Neuron (in vitro differentiated cells): ENCODE results near the gene ALDH4A1.

Experiments used
- H2AFZ ChIP-seq: one replicate; pipeline ENCODE4 v1.6.1; 2013; ENCODE audit warnings: low read depth, mild to moderate bottlenecking, inconsistent platforms, low read length, moderate library complexity
- H3K27me3 ChIP-seq: one replicate; pipeline ENCODE4 v1.6.1; 2013; ENCODE audit warnings: low read length; ENCODE audit not compliant: insufficient read depth
- H3K36me3 ChIP-seq: one replicate; pipeline ENCODE4 v1.6.1; 2013; ENCODE audit warnings: low read length; ENCODE audit not compliant: insufficient read depth
- H3K4me1 ChIP-seq: one replicate; pipeline ENCODE4 v1.6.1; 2013; ENCODE audit warnings: low read length; ENCODE audit not compliant: insufficient read depth
- H3K4me3 ChIP-seq: 2 replicates; pipeline ENCODE4 v1.5.1; 2013; ENCODE audit warnings: mild to moderate bottlenecking, low read length, moderate library complexity
- H3K9me3 ChIP-seq: one replicate; pipeline ENCODE4 v1.6.1; 2013; ENCODE audit warnings: low read length

Gene ALDH4A1

GRCh38 chr1:18934205-18935000 lies 32.0 kb upstream of the ALDH4A1 start:
- Histone ChIP-seq H3K36me3 (no peaks in the 10 kb centered on the region), H3K4me3 (no peak overlapping the region)

GRCh38 chr1:18932879-18933278 lies 30.5 kb upstream of the ALDH4A1 start:
- Histone ChIP-seq H3K4me1 (peaks cover 5% of the 10 kb centered on the region), H3K27me3 (no peaks in the 10 kb centered on the region), H3K36me3 (no peaks in the 10 kb centered on the region), H2AFZ (no peak overlapping the region), H3K4me3 (no peak overlapping the region), H3K9me3 (no peaks in the 10 kb centered on the region)

More at GRCh38 chr1:18934205-18935000, 32.0 kb upstream of the ALDH4A1 start:
- Histone ChIP-seq H2AFZ (no peak overlapping the region), H3K9me3 (no peaks in the 10 kb centered on the region), H3K4me1 (peaks cover 7% of the 10 kb centered on the region), H3K27me3 (no peaks in the 10 kb centered on the region)

GRCh38 chr1:18932387-18932786 lies 30.0 kb upstream of the ALDH4A1 start:
- Histone ChIP-seq H3K4me1 (peaks cover 5% of the 10 kb centered on the region), H3K4me3 (no peak overlapping the region), H3K27me3 (no peaks in the 10 kb centered on the region)

GRCh38 chr1:18931730-18932129 lies 29.4 kb upstream of the ALDH4A1 start:
- Histone ChIP-seq H3K36me3 (no peaks in the 10 kb centered on the region), H3K27me3 (no peaks in the 10 kb centered on the region), H3K9me3 (no peaks in the 10 kb centered on the region), H3K4me3 (no peak overlapping the region), H3K4me1 (peaks cover 5% of the 10 kb centered on the region), H2AFZ (no peak overlapping the region)

More at GRCh38 chr1:18932387-18932786, 30.0 kb upstream of the ALDH4A1 start:
- Histone ChIP-seq H3K9me3 (no peaks in the 10 kb centered on the region), H2AFZ (no peak overlapping the region), H3K36me3 (no peaks in the 10 kb centered on the region)

DNA sequence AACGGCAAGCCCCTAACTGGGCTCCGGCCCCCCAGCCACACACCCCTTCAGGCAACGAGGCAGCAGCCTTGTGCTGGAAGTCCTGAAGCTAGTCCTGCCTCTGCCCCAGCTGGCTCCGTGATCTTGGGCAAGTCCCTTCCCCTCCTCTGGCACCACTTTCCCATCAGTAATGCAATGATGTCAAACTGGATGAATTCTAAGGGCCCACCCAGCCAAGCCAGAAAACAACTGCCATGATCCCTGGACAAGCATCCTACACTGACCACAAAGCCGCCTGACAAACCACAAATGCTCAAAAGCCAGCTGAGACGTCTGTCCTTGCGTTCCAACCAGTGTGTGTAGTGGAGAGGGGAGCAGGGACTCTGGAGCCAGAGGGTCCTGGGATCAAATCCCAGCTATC lies 27.3 kb upstream of the ALDH4A1 start:
- Histone ChIP-seq H3K4me3 (no peak overlapping the region), H3K27me3 (no peaks in the 10 kb centered on the region), H3K9me3 (no peaks in the 10 kb centered on the region), H2AFZ (no peak overlapping the region), H3K4me1 (peaks cover 5% of the 10 kb centered on the region), H3K36me3 (no peaks in the 10 kb centered on the region)

GRCh38 chr1:18928985-18929384 lies 26.6 kb upstream of the ALDH4A1 start:
- H3K4me3 ChIP-seq: no peak overlapping the region
- H2AFZ ChIP-seq: no peak overlapping the region
- no peaks in the 10 kb centered on the region for H3K27me3 ChIP-seq
- H3K4me1 ChIP-seq: peaks cover 8% of the 10 kb centered on the region
- H3K36me3 ChIP-seq: no peaks in the 10 kb centered on the region
- H3K9me3 ChIP-seq: no peaks in the 10 kb centered on the region

GRCh38 chr1:18928406-18928805 lies 26.1 kb upstream of the ALDH4A1 start:
- Histone ChIP-seq H3K27me3 (no peaks in the 10 kb centered on the region), H2AFZ (no peak overlapping the region), H3K9me3 (no peaks in the 10 kb centered on the region), H3K36me3 (no peaks in the 10 kb centered on the region), H3K4me3 (no peak overlapping the region), H3K4me1 (peaks cover 13% of the 10 kb centered on the region)

DNA sequence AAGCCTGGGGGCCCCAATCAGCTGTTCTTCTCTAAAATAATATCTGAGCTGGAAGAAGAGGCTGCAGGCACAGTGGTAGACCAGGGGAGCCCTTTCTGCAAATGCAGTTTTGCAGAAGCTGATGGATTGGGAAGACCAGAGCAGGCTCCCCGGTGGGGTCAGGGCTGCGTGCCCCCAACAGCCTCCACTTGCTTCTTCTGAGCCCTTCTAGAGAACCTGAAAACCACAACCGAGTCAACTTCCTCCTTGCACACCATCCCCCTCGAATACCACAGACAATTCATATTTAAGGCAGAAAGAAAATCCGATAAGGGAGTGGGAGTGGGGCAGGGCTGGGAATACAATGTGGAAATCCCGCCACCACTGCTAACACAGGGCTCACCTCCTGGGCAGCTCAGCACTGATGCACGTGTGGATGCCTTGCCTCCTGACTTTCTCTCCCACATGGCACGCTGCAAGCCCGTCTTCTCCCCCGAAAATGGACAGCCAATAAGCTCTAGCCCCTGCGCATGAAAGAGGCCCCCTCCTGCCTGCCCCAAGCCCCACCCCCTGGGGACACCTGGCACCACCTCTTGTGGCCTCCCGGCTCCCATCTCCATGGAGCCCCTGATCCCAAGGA lies 25.4 kb upstream of the ALDH4A1 start:
- Histone ChIP-seq H2AFZ (no peak overlapping the region), H3K4me3 (no peak overlapping the region), H3K36me3 (no peaks in the 10 kb centered on the region), H3K9me3 (no peaks in the 10 kb centered on the region), H3K27me3 (no peaks in the 10 kb centered on the region), H3K4me1 (peaks cover 20% of the 10 kb centered on the region)

DNA sequence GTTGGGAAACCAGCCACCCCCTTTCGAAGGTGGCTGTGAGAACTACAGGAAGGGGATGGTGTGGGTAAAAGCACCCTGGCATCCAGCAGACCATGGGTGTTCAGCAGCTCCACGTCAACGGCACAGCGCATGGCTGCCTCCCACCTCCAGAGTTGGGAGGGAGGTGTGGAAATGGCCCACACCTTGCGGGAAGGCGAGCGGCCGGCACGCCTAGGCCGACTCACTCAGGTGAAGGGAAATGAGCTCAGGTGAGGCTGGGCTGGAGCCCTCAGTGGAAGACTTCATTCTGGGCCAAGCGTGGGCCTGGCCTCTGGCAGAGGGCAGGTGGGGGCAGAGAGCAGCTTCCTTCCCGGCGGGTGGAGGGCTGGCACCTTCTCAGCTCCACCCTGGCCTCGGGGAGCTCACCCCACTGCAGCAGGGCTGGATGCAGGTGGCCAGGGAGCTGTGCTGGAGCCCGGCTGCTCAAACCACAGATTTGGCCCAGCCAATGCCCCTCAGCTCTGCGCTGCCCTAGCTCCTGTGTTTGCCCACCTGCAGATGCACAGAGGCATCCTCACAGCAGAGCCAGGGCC lies 24.8 kb upstream of the ALDH4A1 start:
- Histone ChIP-seq H3K4me3 (no peak overlapping the region), H3K9me3 (no peaks in the 10 kb centered on the region), H3K27me3 (no peaks in the 10 kb centered on the region), H3K36me3 (no peaks in the 10 kb centered on the region), H3K4me1 (peaks cover 26% of the 10 kb centered on the region), H2AFZ (no peak overlapping the region)

- Histone ChIP-seq H2AFZ (no peak overlapping the region), H3K27me3 (no peaks in the 10 kb centered on the region), H3K9me3 (no peaks in the 10 kb centered on the region), H3K4me1 (peaks cover 26% of the 10 kb centered on the region), H3K4me3 (no peak overlapping the region), H3K36me3 (no peaks in the 10 kb centered on the region)
Measured at GRCh38 chr1:18926315-18927081, 24.1 kb upstream of the ALDH4A1 start.

DNA sequence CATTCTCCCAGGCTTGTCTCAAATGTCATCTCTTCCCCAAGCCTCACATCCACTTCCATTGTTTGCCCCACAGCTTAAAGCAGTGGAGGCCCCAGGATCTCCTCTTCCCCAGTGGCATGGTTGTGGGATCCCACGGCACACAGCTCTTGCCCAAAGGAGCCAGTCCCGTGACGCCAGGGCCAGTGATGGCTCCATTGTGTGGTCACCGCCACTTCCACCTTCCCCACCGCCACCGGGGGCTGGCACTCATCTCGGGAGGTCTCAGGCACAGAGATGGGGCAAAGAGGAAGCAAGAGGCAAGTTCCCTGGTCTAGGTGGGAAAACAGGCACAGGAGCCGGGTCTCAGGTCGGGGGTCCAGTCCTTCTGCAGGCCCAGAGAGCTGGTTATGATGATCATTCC lies 22.9 kb upstream of the ALDH4A1 start:
- no peak overlapping the region for H2AFZ ChIP-seq
- no peaks in the 10 kb centered on the region for H3K27me3 ChIP-seq
- peaks cover 26% of the 10 kb centered on the region for H3K4me1 ChIP-seq
- H3K36me3 ChIP-seq: no peaks in the 10 kb centered on the region
- H3K9me3 ChIP-seq: no peaks in the 10 kb centered on the region
- no peak overlapping the region for H3K4me3 ChIP-seq

DNA sequence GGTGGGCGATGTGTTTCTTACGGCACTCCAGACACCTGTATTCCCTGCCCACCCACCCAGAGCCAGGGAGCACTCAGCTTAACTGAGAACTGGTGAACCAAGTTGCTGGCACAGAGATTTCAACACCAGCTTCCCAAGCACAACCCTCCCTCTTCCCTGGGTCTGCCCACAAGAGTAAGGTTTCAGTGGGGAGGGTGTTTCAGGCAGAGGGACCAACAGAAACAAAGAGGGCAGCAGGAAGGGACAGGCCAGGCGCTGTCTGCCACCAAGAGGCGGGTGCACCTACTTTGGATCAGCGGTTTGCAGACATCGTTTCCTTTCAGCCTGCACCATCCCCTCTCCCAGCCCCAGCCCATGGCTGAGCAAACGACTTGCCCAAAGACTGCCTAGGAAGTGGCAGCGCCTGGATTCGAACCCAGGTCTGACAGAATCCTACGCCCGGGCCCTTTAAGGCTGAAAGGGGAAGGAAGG lies 21.9 kb upstream of the ALDH4A1 start:
- Histone ChIP-seq H3K9me3 (no peaks in the 10 kb centered on the region), H3K4me3 (no peak overlapping the region), H3K4me1 (peaks cover 26% of the 10 kb centered on the region), H3K27me3 (no peaks in the 10 kb centered on the region), H2AFZ (no peak overlapping the region), H3K36me3 (no peaks in the 10 kb centered on the region)

GRCh38 chr1:18923756-18924211 lies 21.4 kb upstream of the ALDH4A1 start:
- H2AFZ ChIP-seq: no peak overlapping the region
- no peak overlapping the region for H3K4me3 ChIP-seq
- no peaks in the 10 kb centered on the region for H3K36me3 ChIP-seq
- H3K27me3 ChIP-seq: no peaks in the 10 kb centered on the region
- peaks cover 26% of the 10 kb centered on the region for H3K4me1 ChIP-seq
- no peaks in the 10 kb centered on the region for H3K9me3 ChIP-seq
